Measurements from ENCODE around the gene MINDY4. TPM values are rescaled to one million over a fixed set of nuclear protein-coding genes. Genes with fewer than 3 reads are reported as not detected.

Gene MINDY4
- total RNA-seq, result 15.6 TPM

GRCh38 chr7:30771174-30771879 is at the start of gene MINDY4:
TSS of gene MINDY4 (plus strand) at chr7:30771417. CDS start at chr7:30771494, 77 bp downstream.
- intact Hi-C loops (cut with DNase I), result no loop called here
- peak; percentile 89 for DNase-seq (ENCODE audit: low spot score)
- ATAC-seq, result peak; percentile 98

GRCh38 chr7:30722187-30722586 is 49.0 kb upstream of the MINDY4 start:
- intact Hi-C loops (cut with DNase I), result no loop called here
- no peak for ATAC-seq
- DNase-seq (ENCODE audit: low spot score), result no peak

GRCh38 chr7:30722671-30723070 is 48.5 kb upstream of the MINDY4 start:
- intact Hi-C loops (cut with DNase I), result no loop called here
- no peak for ATAC-seq
- no peak for DNase-seq (ENCODE audit: low spot score)

- ATAC-seq (no peak), DNase-seq (ENCODE audit: low spot score) (no peak)
- intact Hi-C loops (cut with DNase I), result no loop called here
Measured at GRCh38 chr7:30723776-30724175, 47.4 kb upstream of the MINDY4 start.

- intact Hi-C loops (cut with DNase I), result no loop called here
- ATAC-seq, result no peak
- DNase-seq (ENCODE audit: low spot score), result no peak
Measured at GRCh38 chr7:30726296-30727006, 44.8 kb upstream of the MINDY4 start.

GRCh38 chr7:30727061-30727945 is 43.9 kb upstream of the MINDY4 start:
- DNase-seq (ENCODE audit: low spot score), result no peak
- no peak for ATAC-seq
- intact Hi-C loops (cut with DNase I), result no loop called here

- ATAC-seq (no peak), DNase-seq (ENCODE audit: low spot score) (no peak)
- intact Hi-C loops (cut with DNase I), result no loop called here
Measured at GRCh38 chr7:30728591-30729100, 42.6 kb upstream of the MINDY4 start.

- ATAC-seq (no peak), DNase-seq (ENCODE audit: low spot score) (no peak)
- intact Hi-C loops (cut with DNase I), result no loop called here
Measured at GRCh38 chr7:30729642-30730041, 41.6 kb upstream of the MINDY4 start.

GRCh38 chr7:30730097-30730496 is 41.1 kb upstream of the MINDY4 start:
- DNase-seq (ENCODE audit: low spot score) (no peak), ATAC-seq (no peak)
- intact Hi-C loops (cut with DNase I), result no loop called here

GRCh38 chr7:30730996-30731395 is 40.2 kb upstream of the MINDY4 start:
- intact Hi-C loops (cut with DNase I), result no loop called here

GRCh38 chr7:30731581-30731980 is 39.6 kb upstream of the MINDY4 start:
- ATAC-seq (no peak), DNase-seq (ENCODE audit: low spot score) (no peak)
- intact Hi-C loops (cut with DNase I), result no loop called here

More at GRCh38 chr7:30730996-30731395, 40.2 kb upstream of the MINDY4 start:
- DNase-seq (ENCODE audit: low spot score), result no peak
- no peak for ATAC-seq

GRCh38 chr7:30732606-30733005 is 38.6 kb upstream of the MINDY4 start:
- no peak for ATAC-seq
- intact Hi-C loops (cut with DNase I), result no loop called here

GRCh38 chr7:30733216-30733615 is 38.0 kb upstream of the MINDY4 start:
- ATAC-seq (no peak), DNase-seq (ENCODE audit: low spot score) (no peak)
- intact Hi-C loops (cut with DNase I), result no loop called here

More at GRCh38 chr7:30732606-30733005, 38.6 kb upstream of the MINDY4 start:
- DNase-seq (ENCODE audit: low spot score), result no peak

- DNase-seq (ENCODE audit: low spot score) (no peak), ATAC-seq (no peak)
- intact Hi-C loops (cut with DNase I), result no loop called here
Measured at GRCh38 chr7:30733691-30734090, 37.5 kb upstream of the MINDY4 start.

GRCh38 chr7:30734497-30734896 is 36.7 kb upstream of the MINDY4 start:
- DNase-seq (ENCODE audit: low spot score), result no peak
- intact Hi-C loops (cut with DNase I), result no loop called here
- ATAC-seq, result no peak

- DNase-seq (ENCODE audit: low spot score), result no peak
- no peak for ATAC-seq
- intact Hi-C loops (cut with DNase I), result no loop called here
Measured at GRCh38 chr7:30735631-30736030, 35.6 kb upstream of the MINDY4 start.

- intact Hi-C loops (cut with DNase I), result no loop called here
- DNase-seq (ENCODE audit: low spot score) (no peak), ATAC-seq (no peak)
Measured at GRCh38 chr7:30736291-30736690, 34.9 kb upstream of the MINDY4 start.

- DNase-seq (ENCODE audit: low spot score), result no peak
- intact Hi-C loops (cut with DNase I), result no loop called here
- no peak for ATAC-seq
Measured at GRCh38 chr7:30738026-30738915, 32.9 kb upstream of the MINDY4 start.
